ENCODE measurements around the gene PKP1. TPM values are rescaled to one million over a fixed set of nuclear protein-coding genes. Genes with fewer than 3 reads are reported as not detected.

The PKP1 gene
- total and polyA plus RNA-seq, 2 of the 4 experiments (the other 2 are of a cell fraction): 0.18 to 0.36 TPM

- no peak overlapping the region for H3K23ac ChIP-seq (ENCODE audit: low read depth, low read length)
- no peak overlapping the region for H3K4ac ChIP-seq (ENCODE audit: low read depth, low read length)
- no peak overlapping the region for H3K9ac ChIP-seq (ENCODE audit: low read depth, low read length)
- dilution Hi-C loops (cut with HindIII; ENCODE audit: low sequenced_read_pairs, unreplicated experiment): no loop called here
- no peak overlapping the region for H2AK9ac ChIP-seq (replicated peaks; ENCODE audit: low read depth, low read length, poor library complexity)
- no peak overlapping the region; the same call in 1 of the 2 replicates for H3K4me2 ChIP-seq (ENCODE audit: low read depth, low read length)
- DNase-seq (no peak), ATAC-seq (ENCODE audit: low read depth) (no peak)
- H4K91ac ChIP-seq (ENCODE audit: insufficient read depth, low read depth, low read length): no peak overlapping the region
- no peak overlapping the region for H3K27ac ChIP-seq (ENCODE audit: insufficient read depth, low read length)
- H3K9me1 ChIP-seq (ENCODE audit: insufficient read depth, low read length): peaks cover 16% of the 10 kb centered on the region
- in situ Hi-C loops (cut with MboI; ENCODE audit: low sequenced_read_pairs): no loop called here
- TF ChIP-seq MAFK (IDR thresholded peaks at IDR 0.05; ENCODE audit: low read depth, low read length) (no peak), CHD1 (IDR thresholded peaks at IDR 0.05; ENCODE audit: low read depth, low read length) (no peak), NFE2L2 (IDR thresholded peaks at IDR 0.05; ENCODE audit: low read depth, low read length) (no peak), CEBPB (IDR thresholded peaks at IDR 0.05; ENCODE audit: low read depth, low read length) (no peak), FOS (IDR thresholded peaks at IDR 0.05; ENCODE audit: low read depth, low read length) (no peak), BHLHE40 (IDR thresholded peaks at IDR 0.05; ENCODE audit: low read depth, low read length) (no peak), RAD21 (IDR thresholded peaks at IDR 0.05; ENCODE audit: low read length) (no peak)
- intact Hi-C loops (cut with micrococcal nuclease): loop anchor here (10.0 kb wide), 1 partner anchor 1169 kb away; no protein-coding TSS in a partner anchor
- no peaks in the 10 kb centered on the region for H4K20me1 ChIP-seq (ENCODE audit: insufficient read depth, low read length)
- no peaks in the 10 kb centered on the region for H3K36me3 ChIP-seq (ENCODE audit: control insufficient read depth, insufficient read depth, low read length)
- no peaks in the 10 kb centered on the region; the same call in 1 of the 2 replicates for H3K27me3 ChIP-seq (ENCODE audit: control insufficient read depth, insufficient read depth, low read length)
- no peak overlapping the region for H2BK20ac ChIP-seq (ENCODE audit: low read depth, low read length)
- no peak overlapping the region for H3K18ac ChIP-seq (ENCODE audit: low read depth, low read length)
- H3K14ac ChIP-seq (replicated peaks; ENCODE audit: low read depth, low read length): no peak overlapping the region
- no TSS peak for BruUV-seq (replicated peaks)
- H2AFZ ChIP-seq (replicated peaks; ENCODE audit: low read length, poor library complexity): no peak overlapping the region
- H3K9me3 ChIP-seq (ENCODE audit: control insufficient read depth, insufficient read depth, low read length): no peaks in the 10 kb centered on the region
- H2BK5ac ChIP-seq (ENCODE audit: low read depth, low read length, poor library complexity, severe bottlenecking): no peak overlapping the region
- H4K5ac ChIP-seq (ENCODE audit: low read depth, low read length): no peak overlapping the region
- no peak overlapping the region for H3K56ac ChIP-seq (ENCODE audit: extremely low read depth, insufficient read depth, low read length)
- POLR2A ChIA-PET (ENCODE audit: unreplicated experiment): no interaction called here
- no peak overlapping the region for H2BK15ac ChIP-seq (ENCODE audit: low read depth, low read length)
- H4K8ac ChIP-seq (ENCODE audit: low read depth in 2 of 2, low read length in 2 of 2): no peak overlapping the region
- peaks cover 12% of the 10 kb centered on the region for H3K4me1 ChIP-seq (ENCODE audit: control insufficient read depth, insufficient read depth, low read length)
- H2AK5ac ChIP-seq (ENCODE audit: low read depth, low read length): no peak overlapping the region
- no peak overlapping the region for H3K4me3 ChIP-seq (ENCODE audit: insufficient read depth, low read depth, low read length)
- no peak overlapping the region for H2BK120ac ChIP-seq (ENCODE audit: low read depth, low read length)
- no peaks in the 10 kb centered on the region for H3K79me1 ChIP-seq (ENCODE audit: low read depth in 1 of 2, low read length in 2 of 2)
- CTCF ChIA-PET: interaction anchor here (0.8 to 0.9 kb wide), 2 partner anchors 82 to 96 kb away, joined by 3 read pairs; no protein-coding TSS in a partner anchor
Observed at GRCh38 chr1:201266276-201266675, 17.0 kb upstream of the PKP1 start.

Data from IMR-90 (cell line).